ENCODE data around the gene ZMAT5.
"Not testable (repeated sequence)": the region's sequence is repeated elsewhere in the genome, so short reads cannot be mapped to it uniquely, and the experiment has no call there.

The ZMAT5 gene

DNA sequence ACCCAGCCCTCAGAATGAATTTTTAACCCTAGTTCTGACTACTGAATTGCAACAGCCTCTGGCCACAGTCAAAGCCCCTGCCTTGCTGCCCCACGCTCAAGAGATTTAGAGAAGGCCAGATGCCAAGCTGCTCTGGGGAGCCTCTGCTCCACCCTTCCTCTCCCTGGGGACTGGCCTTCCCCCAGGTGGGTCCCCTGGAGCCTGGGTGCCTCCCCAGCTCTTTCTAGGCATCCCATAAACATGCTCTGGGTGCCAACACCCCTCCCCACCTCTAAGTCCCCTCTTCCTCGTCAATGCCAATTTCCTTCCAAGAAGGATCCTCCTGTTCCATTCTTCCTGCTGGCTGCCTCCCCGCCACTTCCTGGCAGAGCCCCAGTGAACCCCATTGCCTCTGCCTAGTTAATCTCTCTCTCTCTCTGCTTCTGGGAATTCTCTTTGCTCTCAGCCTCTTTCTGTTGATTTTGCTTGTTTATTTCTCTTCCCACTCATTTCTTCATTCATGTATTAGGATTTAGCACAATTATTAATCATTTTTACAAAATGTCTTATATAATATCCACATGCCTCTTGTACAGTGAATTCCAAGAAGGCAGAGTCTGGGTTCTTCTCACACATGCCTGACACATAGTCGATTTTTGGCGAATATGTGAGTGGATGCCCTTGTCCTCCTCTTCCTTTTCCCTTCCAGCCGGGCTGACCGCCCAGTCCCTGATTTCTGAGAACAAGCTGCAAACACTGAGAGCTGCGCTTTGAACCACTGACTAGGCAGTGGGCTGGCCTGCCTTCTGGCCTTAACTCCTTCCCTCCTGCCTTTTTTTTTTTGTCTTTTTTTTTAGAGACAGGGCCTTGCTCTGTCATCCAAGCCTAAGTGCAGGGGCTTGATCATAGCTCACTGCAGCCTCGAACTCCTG is 17.9 kb upstream of the ZMAT5 start:
- no peak for DNase-seq

DNA sequence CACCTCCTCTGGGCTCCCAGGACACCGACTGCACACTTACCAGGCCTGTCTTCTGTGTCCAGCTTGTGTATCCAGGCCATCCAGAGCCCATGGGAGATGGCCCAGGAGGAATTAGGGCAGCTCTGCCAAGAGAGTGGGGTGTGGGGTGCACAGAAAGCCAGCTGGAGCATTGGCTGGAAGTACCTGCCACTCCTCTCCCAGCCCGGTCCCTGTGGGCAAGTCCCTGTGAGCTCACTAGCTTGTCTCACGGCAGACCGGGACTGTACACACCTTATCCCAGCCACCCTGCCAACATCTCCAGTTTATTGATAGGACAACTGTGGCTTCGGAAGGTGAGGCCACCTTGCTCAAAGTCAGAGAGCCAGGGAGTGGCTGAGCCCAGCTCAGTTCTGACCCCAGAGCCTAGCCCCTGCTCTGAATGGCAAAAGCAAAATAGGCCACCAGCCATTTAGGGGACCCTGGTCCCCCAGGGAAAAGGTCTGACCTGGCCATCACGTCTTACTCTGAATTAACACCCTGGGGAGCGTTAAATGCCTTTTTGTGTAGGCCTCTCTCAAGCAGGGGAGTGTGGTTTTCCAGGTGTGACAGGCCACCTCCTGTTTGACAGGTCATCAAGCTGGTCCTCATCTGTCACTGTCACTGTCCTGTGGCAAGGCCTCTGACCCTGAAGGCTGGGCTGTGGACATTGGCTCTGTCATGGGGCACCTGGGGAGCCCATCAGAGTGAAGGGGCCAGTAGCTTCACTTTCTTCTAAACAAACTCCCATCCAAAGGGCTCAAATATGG is 15.4 kb upstream of the ZMAT5 start:
- no peak for DNase-seq

DNA sequence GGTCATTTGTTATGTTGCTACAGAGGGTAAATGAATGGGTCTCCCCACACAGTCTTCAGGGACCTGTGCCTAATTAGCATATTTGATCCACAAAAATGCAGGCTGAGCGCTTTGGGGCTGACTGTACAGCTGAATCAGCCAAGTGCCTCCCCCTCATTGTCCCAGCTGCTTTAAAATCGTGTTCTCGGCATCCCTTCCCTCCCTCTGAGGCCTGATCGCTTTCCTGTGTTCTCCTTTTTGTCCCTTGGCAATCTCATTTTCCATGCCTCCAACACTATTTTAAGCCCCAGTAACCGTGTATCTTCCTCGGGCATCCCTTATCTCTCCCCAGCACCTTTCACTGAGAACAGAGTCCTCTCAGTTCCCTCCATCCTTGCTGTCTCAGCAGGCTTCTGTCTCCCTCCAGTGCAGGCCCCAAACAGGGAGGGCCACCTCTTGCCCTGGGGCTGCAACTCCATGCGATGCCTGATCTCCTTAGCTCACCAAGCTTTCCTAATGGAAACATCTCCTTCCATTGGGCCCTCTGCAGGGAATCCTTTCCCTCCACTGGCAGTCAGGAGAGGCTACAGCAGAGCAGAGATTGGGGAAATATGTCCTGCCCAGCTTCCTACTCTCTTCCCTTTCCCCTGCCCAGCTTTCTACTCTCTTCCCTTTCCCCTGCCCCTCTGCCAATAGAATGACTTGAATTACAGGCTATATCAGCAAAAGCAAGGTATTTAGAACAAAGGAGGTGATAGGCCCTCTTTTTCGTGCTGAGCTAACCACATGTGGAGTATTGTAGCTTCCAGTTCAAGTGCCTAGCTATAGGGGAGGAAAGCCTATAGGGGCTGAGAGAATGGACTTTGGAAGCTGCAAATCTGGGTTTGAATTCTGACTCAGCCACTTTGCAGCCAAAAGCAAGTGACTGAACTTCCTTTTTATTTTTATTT is 14.2 kb upstream of the ZMAT5 start:
- no peak for DNase-seq

DNA sequence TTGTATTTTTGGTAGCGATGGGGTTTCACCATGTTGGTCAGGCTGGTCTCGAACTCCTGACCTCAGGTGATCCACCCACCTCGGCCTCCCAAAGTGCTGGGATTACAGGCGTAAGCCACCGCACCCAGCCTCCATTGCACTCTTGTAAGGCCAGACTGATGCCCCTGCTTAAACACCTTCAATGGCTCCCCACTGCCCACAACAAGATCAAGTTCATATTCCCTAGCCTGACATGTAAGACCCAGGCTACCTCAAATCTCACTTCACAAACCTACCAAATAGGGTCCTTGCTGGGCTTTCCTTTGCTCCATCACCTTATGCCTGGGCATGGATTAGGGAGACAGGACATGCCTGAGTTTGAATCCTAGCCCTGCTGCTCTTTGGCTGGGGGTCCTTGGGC is 13.4 kb upstream of the ZMAT5 start:
- no peak for DNase-seq

DNA sequence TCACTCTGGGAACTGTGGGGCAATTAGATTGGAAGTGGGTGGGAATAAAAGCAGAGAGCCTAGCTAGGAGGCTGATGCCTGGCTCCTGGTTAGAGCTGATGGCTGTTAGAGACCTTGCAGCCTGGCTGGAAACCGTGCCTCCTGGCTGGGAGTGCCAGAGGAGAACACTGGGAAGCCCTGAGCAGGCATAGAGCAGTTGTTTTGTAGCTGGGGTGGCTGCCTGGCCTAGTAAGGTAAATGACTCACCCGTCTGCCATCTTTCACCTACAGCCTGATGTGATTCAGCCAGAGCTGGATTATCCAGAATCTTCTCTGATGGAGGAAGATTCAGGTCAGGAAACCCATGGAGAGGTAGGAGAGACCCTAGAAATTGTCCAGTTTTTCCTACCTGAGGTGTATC is 6.4 kb upstream of the ZMAT5 start:
- DNase-seq = no peak

DNA sequence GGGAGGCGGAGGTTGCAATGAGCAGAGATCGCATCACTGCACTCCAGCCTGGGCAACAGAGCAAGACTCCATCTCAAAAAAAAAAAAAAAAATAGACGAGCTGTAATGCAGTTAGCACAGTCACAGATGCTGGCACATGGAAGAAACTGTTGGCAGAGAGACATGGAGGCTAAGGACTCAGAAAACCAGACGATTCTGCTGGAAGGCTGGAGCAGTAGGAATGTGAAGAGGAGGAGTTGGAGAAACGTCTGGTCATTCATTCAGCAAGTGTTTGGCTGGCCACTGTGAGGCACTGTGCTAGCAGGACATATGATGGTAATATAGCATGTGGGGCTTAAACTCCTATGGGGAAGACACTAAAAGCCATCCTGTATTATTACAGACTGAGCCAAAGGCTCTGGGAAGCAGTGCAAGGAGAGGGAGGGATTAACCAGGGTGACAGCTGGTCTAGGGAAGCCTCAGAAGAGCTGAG is 5.4 kb upstream of the ZMAT5 start:
- peak; percentile 24 for DNase-seq

DNA sequence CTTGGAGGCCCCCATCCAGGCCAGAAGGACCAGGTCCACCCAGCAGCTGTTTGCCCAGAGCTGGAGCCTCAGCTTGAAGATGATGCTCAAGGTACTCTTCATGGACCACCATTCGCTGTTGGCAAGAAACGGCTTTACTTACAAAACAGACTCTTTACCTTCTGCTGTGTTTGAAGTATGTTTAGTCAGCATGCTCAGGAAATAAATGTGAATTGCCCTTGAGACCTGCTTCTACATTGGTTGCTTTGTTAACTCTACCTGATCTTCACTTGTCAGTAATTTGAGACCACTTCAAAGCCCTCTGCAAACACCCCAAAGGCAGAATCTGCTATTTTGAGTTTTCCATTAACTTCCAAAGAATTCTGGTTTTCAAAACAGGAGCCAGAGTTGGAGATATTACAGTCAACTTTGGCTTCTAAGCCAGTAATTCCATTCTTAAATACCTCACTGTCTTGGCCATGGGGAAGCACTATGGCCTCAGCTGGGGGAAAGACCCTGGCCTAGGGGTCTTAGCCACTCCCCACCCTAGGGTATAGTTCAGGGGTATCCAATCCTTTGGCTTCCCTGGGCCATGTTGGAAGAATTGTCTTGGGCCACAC is 3.0 kb upstream of the ZMAT5 start:
- DNase-seq = no peak

DNA sequence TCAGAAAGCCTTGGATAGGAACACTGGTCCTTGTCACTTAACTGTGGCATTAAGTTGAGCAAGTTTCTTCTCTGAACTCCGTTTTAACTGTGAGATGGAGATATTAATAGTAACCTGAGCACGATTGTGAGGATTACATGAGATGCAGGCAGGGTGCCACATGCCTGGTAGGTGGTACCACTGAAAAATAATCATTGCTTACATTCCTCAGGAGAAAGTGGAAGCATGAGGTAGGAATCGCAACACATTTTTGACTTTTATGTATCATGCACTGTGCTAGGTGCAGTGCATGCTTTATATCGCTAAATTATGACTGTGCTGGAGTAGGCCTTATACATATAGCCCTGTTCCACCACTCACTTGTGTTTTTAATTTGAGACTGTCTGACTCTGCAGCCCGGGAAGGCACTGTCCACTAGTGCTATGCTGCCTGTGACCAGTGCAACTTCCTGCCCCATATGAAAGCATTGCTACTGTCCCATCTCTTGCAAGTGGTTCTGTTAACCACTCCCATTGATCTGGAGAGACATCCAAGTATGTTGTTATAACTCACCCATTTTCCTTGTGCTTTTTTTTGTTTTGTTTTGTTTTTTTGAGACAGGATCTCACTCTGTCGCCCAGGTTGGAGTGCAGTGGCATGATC is 1.4 kb upstream of the ZMAT5 start:
- peak; percentile 27 for DNase-seq

DNA sequence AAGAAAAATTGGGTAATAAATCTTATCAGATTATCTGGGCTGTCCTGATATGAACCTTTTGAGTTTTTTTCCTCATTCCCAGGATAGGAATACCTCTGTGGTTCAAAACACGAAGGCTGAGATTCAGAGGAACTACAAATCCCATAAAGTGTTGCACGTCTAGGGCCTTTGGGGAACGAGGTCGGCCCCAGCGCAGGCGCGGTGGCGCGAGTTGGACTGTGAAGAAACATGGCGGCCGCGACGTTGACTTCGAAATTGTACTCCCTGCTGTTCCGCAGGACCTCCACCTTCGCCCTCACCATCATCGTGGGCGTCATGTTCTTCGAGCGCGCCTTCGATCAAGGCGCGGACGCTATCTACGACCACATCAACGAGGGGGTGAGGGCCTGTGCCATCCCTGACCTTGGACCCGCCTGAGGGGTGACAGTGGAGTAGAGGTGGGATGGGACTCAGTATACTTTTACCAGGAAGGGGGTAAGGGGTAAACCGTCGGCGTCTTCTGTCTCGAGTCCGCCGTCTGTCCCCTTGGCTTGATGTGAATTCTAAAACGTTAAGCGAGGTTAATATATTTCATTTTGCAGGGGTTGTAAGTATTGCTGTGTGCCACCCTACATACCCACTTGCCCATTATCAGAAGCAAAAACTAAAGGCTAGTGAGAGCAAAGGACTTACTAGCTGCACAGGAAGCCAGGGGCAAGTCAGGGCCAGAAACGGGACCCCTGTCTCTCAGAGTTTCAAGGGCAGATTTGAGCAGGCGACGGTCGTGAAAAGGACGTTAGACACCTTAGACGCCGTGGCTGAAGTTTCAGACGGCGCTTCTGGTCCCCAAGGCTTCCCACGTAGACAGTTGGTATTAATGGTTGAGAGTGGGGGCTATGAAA is 604 bp upstream of the ZMAT5 start, which contains the start of gene UQCR10:
UQCR10 (plus strand) TSS at position 199 of the 881 bp plus-strand sequence; CDS start at position 229, 30 bp downstream.
- DNase-seq = peak; percentile 95

DNA sequence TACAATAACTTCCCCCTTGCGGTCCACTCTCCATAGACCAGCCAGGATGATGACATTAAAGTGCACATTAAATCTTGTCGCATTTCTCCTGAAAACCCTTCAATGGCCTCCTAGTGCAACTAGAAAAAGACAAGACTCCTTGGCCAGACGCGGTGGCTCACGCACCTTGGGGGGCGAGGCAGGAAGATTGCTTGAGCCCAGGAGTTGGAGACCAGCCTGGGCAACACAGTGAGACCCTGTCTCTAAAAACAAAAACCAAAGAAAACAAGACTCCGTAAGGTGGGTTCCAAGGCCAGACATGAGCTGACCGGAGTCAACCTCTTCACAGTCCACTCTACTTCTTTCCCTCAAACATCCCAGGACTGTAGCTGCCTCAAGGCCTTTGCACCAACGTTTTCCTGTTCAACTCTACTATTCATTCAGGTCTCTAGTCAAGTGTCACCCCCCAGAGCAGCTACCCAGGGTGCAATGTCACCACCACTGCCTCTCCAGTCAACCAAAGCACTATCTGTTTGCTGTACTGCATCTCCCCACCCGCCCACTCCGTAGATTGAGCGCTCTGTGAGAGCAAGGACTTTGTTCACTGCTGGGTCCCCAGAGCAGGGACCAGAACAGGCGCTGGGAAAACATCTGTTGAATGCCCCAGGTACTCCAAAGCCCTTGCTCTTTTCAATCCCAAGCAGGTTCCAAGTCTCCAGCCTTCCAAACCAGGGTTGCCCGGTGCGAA is 739 bp downstream of the ZMAT5 start:
- DNase-seq = peak; percentile 29

DNA sequence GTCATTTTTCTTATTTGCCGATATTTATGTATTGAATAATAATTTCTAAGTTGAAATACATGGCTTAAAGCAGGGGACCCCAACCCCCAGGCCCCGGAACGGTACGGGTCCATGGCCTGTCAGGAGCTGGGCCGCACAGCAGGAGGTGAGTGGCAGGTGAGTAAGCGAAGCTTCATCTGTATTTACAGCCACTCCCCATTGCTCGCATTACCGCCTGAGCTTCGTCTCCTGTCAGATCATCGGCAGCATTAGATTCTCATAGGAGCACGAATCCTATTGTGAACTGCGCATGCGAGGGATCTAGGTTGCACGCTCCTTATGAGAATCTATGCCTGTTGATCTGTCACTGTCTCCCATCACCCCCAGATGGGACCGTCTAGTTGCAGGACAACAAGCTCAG is 4.5 kb downstream of the ZMAT5 start:
- DNase-seq = no peak

DNA sequence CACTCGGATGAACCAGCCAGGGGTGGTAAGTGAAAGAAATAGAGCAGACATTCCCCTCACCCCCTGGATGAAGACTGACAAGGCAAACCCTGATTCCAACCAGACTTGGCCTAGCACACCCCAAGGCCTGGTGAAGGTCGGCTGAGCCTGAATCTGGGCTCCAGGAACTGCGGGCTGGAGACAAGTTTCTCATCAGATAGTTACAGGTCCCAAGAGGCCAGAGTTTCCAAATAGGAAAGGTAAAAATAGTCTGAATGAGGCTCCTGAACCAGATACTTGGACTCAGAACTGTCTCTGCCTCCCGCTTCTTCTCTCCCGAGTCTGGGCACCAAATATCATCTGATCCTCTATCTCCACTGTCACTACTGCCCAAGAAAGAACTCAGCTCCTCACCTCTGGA is 7.8 kb downstream of the ZMAT5 start:
- no peak for DNase-seq

DNA sequence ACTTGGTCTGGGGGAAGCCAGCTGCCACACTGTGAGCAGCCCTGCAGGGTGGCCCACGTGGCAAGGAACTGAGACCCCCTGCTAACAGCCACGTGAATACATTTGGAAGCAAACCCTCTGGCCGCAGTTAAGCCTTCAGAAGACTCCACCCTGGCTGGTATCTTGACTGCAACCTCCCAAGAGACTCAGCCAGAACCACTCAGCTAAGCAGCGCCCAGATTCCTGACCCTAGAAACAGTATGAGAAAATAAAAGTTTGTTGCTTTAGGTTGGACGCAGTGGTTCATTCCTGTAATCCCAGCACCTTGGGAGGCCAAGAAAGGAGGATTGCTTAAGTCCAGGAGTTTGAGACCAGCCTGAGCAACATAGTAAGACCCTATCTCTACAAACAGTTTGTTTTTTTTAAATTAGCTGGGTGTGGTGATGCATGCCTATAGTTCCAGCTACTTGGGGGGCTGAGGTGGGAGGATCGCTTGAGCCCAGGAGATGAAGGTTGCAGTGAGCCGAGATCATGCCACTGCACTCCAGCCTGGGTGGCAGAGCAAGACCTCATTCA is 8.7 kb downstream of the ZMAT5 start:
- DNase-seq = no peak

DNA sequence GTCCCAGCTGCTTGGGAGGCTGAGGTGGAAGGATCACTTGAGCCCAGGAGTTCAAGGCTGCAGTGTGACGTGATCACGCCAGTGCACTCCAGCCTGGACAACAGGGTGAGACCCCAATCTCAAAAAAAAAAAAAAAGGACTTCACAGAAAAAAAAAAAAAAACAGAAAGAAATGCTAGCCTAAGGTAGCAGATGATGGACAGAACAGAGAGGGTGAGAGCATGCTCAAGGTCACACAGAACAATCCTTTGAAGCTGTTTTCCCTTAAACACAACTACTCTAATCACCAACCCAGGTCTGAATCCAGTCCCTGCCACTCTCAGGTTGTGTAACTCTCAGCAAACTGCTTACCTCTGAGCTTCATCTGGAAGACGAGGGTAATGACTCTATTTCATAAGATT is 9.7 kb downstream of the ZMAT5 start:
- DNase-seq = no peak

DNA sequence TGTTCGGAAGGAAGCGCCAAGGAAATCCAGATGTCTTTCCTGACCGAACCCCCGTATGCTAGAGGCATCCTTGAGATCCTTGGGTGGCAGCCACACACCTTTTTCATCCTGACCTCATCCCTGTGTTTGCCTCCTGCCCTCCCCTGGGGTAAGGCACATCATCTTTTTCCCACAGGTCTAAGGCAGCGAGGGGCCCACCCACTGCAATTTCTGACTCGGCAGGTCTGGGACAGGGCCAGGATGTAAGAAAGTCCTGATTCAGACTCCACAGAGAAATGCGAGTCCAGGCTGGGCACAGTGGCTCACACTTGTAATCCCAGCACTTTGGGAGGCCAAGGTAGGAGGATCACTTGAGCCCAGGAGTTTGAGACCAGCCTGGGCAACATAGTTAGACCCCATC is 10.5 kb downstream of the ZMAT5 start:
- no peak for DNase-seq

DNA sequence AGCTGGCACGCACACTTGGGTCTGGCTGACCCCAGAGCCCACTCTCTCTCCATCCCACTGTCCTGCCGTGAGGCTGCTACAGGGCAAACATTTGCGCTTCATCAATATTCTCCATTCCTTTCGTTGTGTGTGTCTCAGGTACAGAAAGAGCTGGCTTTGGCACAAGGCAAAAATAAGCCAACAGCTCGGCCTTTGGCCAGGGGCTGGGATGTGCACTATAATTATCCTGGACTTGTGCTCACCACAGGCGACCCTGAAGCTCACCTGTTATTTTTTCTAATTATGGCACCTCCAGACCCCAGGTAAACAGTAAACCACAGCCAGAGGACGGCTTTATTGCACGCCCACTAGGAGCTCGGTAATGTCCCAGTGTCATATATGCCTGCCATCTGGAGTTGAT is 10.9 kb downstream of the ZMAT5 start:
- no peak for DNase-seq

DNA sequence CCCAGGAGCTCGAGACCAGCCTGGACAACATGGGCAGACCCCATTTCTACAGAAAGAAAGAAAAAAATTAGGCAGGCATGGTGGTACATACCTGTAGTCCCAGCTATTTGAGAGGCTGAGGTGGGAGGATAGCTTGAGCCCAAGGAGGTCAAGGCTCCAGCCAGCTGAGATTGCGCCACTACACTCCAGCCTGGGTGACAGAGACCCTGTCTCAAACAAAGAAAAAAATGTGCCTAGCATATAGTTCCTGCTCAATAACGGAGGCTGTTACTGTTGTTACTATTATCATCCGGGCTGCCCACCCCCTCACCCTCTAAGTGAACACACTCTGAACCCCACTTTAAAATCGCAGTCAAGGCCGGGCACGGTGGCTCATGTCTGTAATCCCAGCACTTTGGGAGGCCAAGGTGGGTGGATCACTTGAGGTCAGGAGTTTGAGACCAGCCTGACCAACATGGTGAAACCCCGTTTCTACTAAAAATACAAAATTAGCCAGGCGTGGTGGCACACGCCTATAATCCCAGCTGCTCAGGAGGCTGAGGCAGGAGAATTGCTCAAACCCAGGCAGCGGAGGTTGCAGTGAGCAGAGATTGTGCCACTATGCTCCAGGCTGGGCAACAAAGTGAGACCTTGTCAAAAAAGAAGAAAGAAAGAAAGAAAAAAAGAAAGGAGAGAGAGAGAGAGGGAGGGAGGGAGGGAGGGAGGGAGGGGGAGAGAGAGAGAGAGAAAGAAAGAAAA is 12.0 kb downstream of the ZMAT5 start:
- not testable (repeated sequence) for DNase-seq

DNA sequence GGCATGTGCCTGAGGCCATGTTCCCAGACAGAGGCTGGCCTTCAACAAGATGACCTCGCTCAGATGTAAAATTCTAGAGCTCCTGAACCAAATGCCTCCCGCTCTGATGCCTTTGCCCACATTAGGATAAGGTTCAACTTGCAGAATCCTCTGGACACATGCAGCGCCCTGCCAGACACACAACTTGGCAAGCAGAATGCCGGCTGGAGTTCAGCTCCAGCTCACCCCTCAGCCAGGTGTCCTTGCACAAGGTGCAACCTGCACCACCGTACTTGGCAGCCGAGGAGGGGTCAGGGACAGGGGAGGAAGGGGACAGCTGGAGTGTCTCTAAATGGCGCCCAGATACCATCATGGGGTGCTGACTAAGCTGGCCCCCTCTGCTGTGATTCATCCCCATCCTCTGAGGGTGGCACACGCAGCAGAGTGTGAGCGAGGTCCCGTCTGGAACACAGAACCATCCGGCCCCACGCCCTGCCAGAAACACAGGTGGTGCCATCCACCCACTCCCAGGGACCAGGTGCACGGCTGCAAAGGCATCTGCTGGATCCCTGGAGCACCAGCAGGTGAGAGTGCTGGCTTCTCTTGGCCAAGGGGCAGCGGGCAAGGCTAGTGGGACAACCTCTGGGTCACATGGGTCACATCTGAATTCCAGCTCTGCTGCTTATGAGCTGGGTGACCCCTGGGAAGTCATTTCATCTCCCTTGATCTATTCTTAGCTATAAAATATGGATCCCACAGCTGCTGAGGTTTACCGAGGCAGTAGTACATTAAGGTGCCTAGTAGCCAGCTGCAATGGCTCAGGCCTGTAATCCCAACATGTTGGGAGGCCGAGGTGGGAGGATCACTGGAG is 12.8 kb downstream of the ZMAT5 start:
- no peak for DNase-seq

All from inflammatory macrophage treated with lipopolysaccharide for 4 hours (primary cell).